ENCODE measurements around the gene AGPS. TPM values are rescaled to one million over a fixed set of nuclear protein-coding genes. Genes with fewer than 3 reads are reported as not detected.

The AGPS gene
- total and polyA plus RNA-seq, 2 of the 13 experiments (the other 11 are each of a cell fraction or from before 2014, with no cell fraction given), result 39.4 to 99.0 TPM

DNA sequence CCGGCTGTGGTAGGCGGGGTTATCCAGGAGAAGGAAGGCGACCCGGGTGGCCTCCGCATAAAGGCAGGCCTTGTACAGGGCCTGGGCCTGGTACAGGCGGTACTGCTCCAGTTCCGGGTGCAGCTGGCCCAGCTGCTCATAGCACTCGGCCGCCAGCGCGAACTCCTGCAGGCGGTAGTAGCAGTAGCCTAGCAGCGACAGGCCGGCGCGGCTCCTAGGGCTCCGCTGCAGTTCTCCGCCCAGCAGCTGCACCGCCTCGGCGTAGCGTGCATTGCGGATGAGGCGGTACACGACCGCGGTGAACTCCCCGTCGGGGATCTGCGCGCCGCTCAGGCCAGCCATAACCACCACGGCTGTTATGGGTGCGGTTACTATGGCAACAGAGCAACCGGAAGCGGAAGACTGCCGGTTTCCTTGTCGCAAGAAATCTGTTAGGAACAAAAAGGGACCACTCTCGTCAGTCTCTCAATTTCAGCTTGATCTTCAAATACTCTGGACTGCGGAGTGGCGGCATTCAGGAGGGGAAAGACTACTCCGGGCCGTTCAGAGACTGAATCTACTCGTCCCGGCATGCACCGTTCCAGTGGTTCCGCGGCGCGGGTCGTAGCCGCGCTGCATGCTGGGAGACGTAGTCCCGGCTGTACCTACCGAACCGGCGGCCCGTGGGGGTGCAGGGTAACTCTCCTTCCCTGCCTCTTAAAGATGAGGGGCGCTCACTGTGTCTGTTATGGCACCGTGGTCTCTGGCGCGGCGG, 160.0 kb downstream of the AGPS start (continued):
- TF ChIP-seq NFAT5 (CRISPR knock-in tag; IDR thresholded peaks at IDR 0.05), result 0 out of 2 replicates have a peak, but pooled peaks have one; percentile 31
- no peak for TF ChIP-seq CHD4 (IDR thresholded peaks at IDR 0.05; ENCODE audit: borderline replicate concordance, low read length)
- TF ChIP-seq ZNF704 (CRISPR knock-in tag; IDR thresholded peaks at IDR 0.05; ENCODE audit: borderline replicate concordance), result 0 out of 2 replicates have a peak, but pooled peaks have one; percentile 66
- TF ChIP-seq PHF21A (CRISPR knock-in tag; IDR thresholded peaks at IDR 0.05), result peak; percentile 30; the same call in 1 of the 2 replicates
- TF ChIP-seq ELF3 (CRISPR knock-in tag; IDR thresholded peaks at IDR 0.05), result peak; percentile 78
- no peak; the same call in 1 of the 2 replicates for TF ChIP-seq NFYB (CRISPR knock-in tag; IDR thresholded peaks at IDR 0.05)
- TF ChIP-seq HHEX (CRISPR knock-in tag; IDR thresholded peaks at IDR 0.05), result no peak
- no peak for TF ChIP-seq MLLT10 (CRISPR knock-in tag; IDR thresholded peaks at IDR 0.05)
- TF ChIP-seq ZNF335 (CRISPR knock-in tag; IDR thresholded peaks at IDR 0.05), result no peak
- no peak for TF ChIP-seq ZSCAN12 (CRISPR knock-in tag; IDR thresholded peaks at IDR 0.05)
- TF ChIP-seq ZBTB7B (CRISPR knock-in tag; IDR thresholded peaks at IDR 0.05), result 0 out of 2 replicates have a peak, but pooled peaks have one; percentile 61
- peak; percentile 14; the same call in 1 of the 2 replicates for TF ChIP-seq ZNF263 (CRISPR knock-in tag; IDR thresholded peaks at IDR 0.05)
- TF ChIP-seq DMAP1 (CRISPR knock-in tag; IDR thresholded peaks at IDR 0.05), result peak; percentile 54; the same call in 1 of the 2 replicates
- TF ChIP-seq ATM (IDR thresholded peaks at IDR 0.05; ENCODE audit: borderline replicate concordance), result no peak
- no peak for TF ChIP-seq ZNF713 (CRISPR knock-in tag; IDR thresholded peaks at IDR 0.05)
- no peak for TF ChIP-seq NAIF1 (CRISPR knock-in tag; IDR thresholded peaks at IDR 0.05; ENCODE audit: borderline replicate concordance)
- TF ChIP-seq ZNF670 (CRISPR knock-in tag; IDR thresholded peaks at IDR 0.05; ENCODE audit: borderline replicate concordance), result no peak
- TF ChIP-seq KMT2A (CRISPR knock-in tag; IDR thresholded peaks at IDR 0.05), result 0 out of 2 replicates have a peak, but pooled peaks have one; percentile 51
- no peak for TF ChIP-seq ARNT (IDR thresholded peaks at IDR 0.05)
- 0 out of 2 replicates have a peak, but pooled peaks have one; percentile 42 for TF ChIP-seq ZNF766 (CRISPR knock-in tag; IDR thresholded peaks at IDR 0.05; ENCODE audit: borderline replicate concordance)
- TF ChIP-seq ZXDC (CRISPR knock-in tag; IDR thresholded peaks at IDR 0.05), result no peak; the same call in 1 of the 2 replicates
- TF ChIP-seq GTF3A (CRISPR knock-in tag; conservative IDR thresholded peaks at IDR 0.05), result no peak
- no peak for TF ChIP-seq ZNF160 (CRISPR knock-in tag; IDR thresholded peaks at IDR 0.05)
